Daoy (cell line): ENCODE measurements around the gene HEMGN. TPM values are rescaled to one million over a fixed set of nuclear protein-coding genes. Genes with fewer than 3 reads are reported as not detected.

Experiments
- DNase-seq: peaks from one replicate; pipeline ENCODE4 v3.0.0-alpha.2; 2015; ENCODE audit warnings: low read depth
- total RNA-seq: library from RNA; depleted of rRNA; stranded (reverse); fragments of >200 nt; shearing (Covaris generic); gene quantifications from 2 replicates; pipeline ENCODE4 v1.2.3, GENCODE V29; 2014

HEMGN gene
- total RNA-seq, 1 experiment from 2014 or later = 0.17 TPM

- DNase-seq = no peak
Observed at GRCh38 chr9:97933297-97933998, 4.5 kb downstream of the HEMGN start.

DNA sequence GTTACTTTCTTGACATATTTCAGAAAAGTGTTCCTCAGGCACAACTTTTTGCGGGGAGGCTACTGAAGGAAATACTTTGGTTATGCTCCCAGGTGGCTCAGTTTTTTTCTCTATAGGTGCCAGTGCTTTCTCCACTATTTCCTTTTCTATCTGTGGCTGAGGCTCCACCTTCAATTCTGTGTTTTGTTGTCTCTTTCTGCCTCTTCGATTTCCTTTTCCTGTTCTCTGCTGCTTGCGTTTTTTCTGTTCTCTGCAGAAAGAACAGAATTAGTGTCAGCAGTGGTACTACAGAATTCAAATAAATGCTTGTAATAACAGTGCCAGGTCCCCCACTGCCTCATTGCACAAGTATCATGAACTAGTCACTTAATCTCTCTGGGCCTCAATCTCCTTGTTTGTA, 7.0 kb downstream of the HEMGN start:
- DNase-seq = no peak

DNA sequence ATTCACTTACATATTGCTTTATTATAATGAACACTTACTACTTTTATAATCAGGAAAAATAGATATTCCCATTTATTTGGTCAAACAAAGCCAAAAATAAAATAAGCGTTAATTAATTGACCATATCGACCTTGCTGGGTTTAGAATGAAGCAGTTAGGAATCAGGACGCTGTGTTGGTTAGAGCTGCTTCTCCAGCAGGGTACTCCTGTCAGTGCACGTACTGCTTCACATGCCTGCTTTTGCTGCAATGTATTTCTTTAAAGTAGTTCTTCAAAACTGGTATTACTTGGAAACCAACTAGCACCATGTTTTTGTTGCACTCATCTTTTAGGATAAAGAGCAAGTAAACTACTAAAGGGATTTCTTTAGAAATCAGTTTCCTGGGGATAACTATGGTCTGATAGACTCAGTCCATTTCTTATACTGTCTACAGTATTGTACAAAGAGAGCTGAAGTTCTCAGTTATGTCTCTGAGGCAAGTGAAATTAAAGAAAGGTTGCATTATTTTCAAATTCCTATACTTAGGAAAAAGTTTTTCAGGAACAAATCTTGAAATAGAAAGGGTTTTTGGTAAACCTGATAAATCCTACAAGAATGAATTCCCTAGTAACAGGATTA, 8.9 kb downstream of the HEMGN start:
- DNase-seq = no peak

DNA sequence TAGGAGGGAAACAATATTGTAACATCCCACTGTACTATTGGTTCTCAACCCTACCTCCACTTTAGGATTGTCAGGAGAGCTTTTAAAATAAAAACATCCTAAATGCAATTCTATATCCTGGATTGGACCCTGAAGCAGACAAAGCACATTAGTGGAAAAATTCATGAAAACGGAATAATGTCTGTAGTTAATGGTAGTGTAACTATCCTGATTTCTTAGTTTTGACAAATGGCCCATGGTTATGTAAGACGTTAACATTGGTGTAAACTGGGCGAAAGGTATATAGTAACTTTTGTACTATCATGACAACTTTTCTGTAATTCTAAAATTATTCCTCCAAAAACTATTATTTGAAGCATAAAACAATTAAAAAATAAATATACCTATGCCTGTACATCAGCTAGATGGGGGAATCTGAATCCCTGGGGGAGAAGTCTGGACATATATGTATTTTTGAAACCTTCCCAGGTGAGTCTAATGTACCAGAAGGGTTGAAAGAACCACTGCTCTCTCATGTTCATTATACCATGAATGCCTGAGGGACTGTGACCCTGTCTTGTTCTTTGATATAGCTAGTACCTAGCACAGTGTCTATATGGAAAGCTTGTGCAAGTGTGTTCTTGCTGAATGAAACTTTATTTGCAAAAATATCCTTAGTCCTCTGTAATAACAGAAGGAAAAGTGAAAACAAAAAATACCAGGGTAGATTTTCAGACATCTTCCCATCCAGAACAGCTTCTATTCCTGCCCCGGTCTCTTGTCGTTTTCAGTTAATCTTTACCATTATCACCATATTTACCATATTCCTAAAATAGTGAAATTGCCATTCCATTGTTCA, 12.3 kb downstream of the HEMGN start:
- no peak for DNase-seq

DNA sequence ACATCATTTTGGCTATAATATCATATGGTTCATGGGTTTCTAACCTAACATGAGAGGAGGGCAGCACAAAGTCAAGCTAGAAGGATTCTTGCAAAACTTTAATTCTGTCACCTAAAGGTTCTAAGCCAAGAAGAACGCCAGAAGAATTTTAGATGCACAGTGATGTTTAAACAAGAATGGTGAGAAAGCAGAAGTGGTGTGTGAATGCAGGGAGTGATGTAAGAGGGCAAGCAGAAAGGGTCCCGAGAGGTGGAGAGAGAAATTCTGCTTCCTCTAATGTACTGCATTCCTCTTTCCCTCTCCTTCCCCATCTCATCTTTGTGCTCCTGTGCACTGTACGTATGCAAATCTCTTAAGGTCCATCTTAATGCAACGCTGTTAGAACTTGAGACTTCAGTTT, 13.6 kb downstream of the HEMGN start:
- no peak for DNase-seq

DNA sequence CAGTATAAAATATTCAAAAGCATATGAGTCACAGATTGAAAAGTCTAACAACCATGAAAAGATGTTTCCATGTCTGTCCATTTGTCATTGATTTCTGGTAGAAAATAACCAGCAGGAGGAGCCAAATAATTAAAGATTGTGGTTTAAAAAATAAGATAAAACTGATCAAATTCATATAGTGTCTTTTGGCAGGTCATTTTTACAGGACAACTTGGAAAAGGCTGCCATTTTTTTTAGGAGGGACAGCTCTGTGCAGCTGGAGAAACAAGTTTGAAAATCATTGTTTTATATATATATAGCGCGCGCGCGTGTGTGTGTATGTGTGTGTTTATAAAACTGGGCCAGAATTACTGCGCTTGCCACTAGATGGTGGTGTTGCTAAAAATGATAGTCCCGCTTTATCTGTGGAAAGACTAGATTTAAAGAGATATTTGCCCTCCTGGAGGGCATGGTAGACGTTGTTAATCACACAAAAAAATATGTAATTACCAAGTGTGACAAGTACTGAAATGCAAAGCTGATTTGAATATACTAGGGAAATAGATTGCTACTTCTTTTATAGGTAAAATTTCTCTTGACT, 14.4 kb downstream of the HEMGN start:
- DNase-seq = peak; percentile 80

DNA sequence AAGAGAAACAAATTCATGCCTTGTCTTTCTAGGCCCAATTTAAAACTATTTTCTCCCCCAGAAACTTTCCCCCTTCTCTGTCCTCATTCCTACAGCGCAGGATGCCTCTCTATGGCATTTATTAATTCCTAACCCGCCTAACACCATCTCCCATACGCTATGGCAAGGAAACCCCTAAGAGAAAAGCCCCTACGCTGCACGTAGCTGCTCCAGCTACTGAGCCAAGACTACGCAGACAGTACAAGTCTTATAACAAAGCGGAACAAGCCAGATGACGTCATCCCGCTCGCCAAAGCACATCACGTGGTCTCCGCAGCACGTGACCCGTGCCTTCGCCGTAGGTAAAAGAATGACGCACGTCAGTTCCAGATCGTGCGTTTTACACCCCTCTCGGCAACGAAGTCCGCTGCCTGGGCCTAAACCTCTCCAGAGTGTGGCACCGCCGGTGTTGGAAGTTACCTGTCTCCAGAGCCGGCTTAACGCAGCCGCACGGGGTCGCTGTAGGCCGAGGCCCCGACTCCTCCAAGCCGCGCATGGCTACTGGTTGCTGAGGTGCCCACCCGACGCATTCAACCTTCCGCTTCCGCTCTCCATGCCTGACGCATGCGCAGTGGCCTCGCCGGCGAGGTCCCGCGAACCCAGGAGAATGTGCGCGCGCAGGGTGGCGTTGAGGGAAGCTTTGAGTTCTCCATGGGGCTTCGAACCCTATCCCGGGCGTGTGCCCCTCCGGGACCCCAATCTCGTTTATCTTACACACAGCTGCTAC, 15.8 kb downstream of the HEMGN start, which contains the start of gene TRMO:
Gene TRMO (minus strand): TSS at position 542 of the 766 bp plus-strand sequence. CDS start 7 bp downstream, at position 535.
- DNase-seq = peak; percentile 100

GRCh38 chr9:97919217-97919813, 18.7 kb downstream of the HEMGN start:
- DNase-seq = no peak

DNA sequence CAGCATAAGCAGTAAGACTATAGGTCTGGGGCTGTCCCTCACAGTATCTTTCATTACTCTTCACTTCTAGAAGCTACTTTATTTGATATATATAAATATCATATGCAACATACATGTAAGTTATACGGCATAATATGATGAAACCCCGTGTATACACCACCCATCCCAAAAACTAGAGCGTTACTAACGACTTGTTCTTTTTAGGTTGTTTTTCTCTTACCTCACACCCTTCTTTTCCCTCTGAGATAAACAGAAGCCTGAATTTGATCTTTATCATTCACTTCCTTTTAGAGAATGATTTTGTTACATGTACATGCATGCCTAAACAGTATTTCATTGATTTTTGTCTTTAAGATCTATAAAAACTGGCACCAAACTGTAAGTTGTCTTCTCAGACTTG, 19.4 kb downstream of the HEMGN start:
- no peak for DNase-seq

- no peak for DNase-seq
Observed at GRCh38 chr9:97911970-97912369, 26.0 kb downstream of the HEMGN start.

DNA sequence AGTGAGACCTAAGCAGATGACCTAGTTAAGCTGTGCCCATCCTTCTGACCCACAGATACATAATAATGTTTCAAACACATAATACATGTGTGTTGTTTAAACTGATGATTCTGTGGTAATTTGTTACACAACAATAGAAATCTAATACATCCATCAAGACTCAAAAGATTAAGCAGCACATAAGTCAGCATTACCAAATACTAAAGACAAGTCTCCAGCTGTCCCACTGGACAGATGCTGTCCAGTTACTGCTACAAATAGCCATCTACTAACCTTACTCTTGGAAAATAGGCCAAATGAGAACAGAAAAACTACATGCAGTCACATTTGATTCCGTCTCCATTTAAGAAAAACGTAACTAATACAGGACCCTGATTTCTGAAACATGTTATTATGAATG, 26.4 kb downstream of the HEMGN start:
- no peak for DNase-seq

- no peak for DNase-seq
Observed at GRCh38 chr9:97910357-97910756, 27.6 kb downstream of the HEMGN start.

DNA sequence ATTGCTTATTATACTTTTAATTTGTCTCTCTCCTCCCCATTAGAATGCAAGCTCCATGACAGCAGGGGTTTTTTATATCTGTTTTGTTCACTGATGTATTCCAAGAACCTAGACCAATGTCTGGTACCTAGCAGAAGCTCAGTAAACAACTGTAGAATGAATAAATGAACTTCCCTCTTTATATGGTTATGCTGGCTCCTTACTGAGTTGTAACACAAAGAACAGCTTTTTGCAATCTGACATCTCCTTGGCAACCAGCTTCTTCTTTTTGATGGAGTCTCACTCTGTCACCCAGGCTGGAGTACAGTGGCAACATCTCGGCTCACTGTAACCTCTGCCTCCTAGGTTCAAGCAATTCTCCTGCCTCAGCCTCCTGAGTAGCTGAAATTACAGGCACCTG, 29.3 kb downstream of the HEMGN start:
- DNase-seq = no peak

GRCh38 chr9:97907632-97908031, 30.3 kb downstream of the HEMGN start:
- no peak for DNase-seq

DNA sequence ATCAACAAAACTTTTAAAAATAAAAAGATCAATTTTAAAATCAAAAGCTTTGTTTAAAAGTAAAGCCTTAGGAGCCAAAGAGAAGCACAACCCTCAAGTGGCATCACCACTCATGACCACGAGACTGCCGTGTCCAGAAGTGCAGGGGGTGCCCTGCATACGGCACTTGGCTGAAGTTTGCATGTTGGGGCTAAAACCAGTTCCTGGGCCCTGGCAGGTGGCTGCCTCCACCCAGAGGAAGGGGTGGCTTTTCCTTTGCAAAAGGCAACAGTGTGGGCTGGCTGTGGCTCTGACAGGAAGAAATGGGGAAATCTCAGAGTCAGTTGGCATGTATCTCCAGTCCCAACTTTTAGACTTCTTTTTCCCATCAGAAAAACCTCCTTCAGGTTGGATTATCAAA, 30.9 kb downstream of the HEMGN start:
- no peak for DNase-seq

- DNase-seq = no peak
Observed at GRCh38 chr9:97906236-97906831, 31.6 kb downstream of the HEMGN start.

DNA sequence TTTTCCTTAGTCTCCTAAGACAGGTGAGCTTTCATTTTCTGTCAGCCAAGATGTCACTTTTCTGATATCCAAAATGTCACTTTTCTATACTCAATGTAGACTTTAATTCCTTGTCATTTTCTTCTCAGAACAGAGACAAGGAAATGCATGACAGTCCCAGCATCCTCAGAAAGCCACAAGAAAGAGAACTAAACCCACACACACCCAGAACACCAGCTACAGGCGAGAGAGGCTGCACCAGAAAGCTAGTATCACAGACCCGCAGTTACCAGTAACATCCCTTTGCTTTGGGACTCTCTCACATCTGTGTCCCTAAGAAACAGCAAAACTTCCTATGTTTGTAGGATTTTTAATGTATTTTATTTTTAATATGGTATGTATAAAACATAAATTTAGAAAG, 32.7 kb downstream of the HEMGN start:
- no peak for DNase-seq

GRCh38 chr9:97904725-97905124, 33.2 kb downstream of the HEMGN start:
- no peak for DNase-seq

- no peak for DNase-seq
Observed at GRCh38 chr9:97903177-97903576, 34.8 kb downstream of the HEMGN start.

GRCh38 chr9:97900738-97901565, 37.0 kb downstream of the HEMGN start:
- peak; percentile 63 for DNase-seq
